Caco-2 (cell line): ENCODE data around the gene ABHD4. TPM values are rescaled to one million over a fixed set of nuclear protein-coding genes. Genes with fewer than 3 reads are reported as not detected.

Experiments used
- BruUV-seq: library from RNA; stranded (reverse); fragments of 400-500 nt; replicated peaks from 2 replicates; lab custom pipeline; 2021; lab: Mats Ljungman, UMichigan
- CTCF ChIA-PET: fragments of 300-600 bp; sonication (Branson Sonifier 250); formaldehyde crosslinking; loops from one replicate; lab custom pipeline; 2022; ENCODE audit warnings: antibody characterized with exemption; lab: Charles Lee
- POLR2A ChIA-PET: fragments of 300-600 bp; sonication (Branson Sonifier 250); formaldehyde crosslinking; loops from one replicate; lab custom pipeline; 2022; ENCODE audit warnings: antibody characterized with exemption; lab: Charles Lee
- DNase-seq, 2 experiments: peaks; one replicate each; pipeline versions ENCODE4 v3.0.0 to v3.0.0-alpha.2; 2020 to 2022
- H3K27me3 ChIP-seq: replicated peaks from 2 replicates; pipeline ENCODE4 v1.6.0; 2011; ENCODE audit warnings: low read length; ENCODE audit not compliant: control insufficient read depth, insufficient read depth
- H3K36me3 ChIP-seq: 2 replicates; pipeline ENCODE4 v1.5.1; 2011; ENCODE audit warnings: low read length; ENCODE audit not compliant: control insufficient read depth, insufficient read depth
- H3K4me1 ChIP-seq: fragments of 250-450 bp; sonication (Bioruptor Pico); 2 replicates; pipeline ENCODE4 v1.5.1; 2020; ENCODE audit warnings: mild to moderate bottlenecking
- H3K4me3 ChIP-seq: 2 replicates; pipeline ENCODE4 v1.5.1; 2011; ENCODE audit warnings: low read depth, mild to moderate bottlenecking, control low read depth, low read length
- H3K9me3 ChIP-seq: fragments of 250-450 bp; sonication (Bioruptor Pico); 2 replicates; pipeline ENCODE4 v1.5.1; 2020; ENCODE audit warnings: mild to moderate bottlenecking, moderate library complexity
- H3K27ac Mint-ChIP-seq: one replicate; pipeline ENCODE4 v1.8.0; 2022; ENCODE audit warnings: mixed read lengths; ENCODE audit not compliant: unreplicated experiment
- H3K27me3 Mint-ChIP-seq: one replicate; pipeline ENCODE4 v1.8.0; 2022; ENCODE audit warnings: mixed read lengths; ENCODE audit not compliant: insufficient read depth, unreplicated experiment
- H3K36me3 Mint-ChIP-seq: one replicate; pipeline ENCODE4 v1.8.0; 2022; ENCODE audit warnings: mild to moderate bottlenecking, mixed read lengths; ENCODE audit not compliant: insufficient read depth, unreplicated experiment
- H3K4me1 Mint-ChIP-seq: one replicate; pipeline ENCODE4 v1.8.0; 2022; ENCODE audit warnings: low read depth, mixed read lengths; ENCODE audit not compliant: unreplicated experiment
- H3K4me3 Mint-ChIP-seq: one replicate; pipeline ENCODE4 v1.8.0; 2022; ENCODE audit warnings: mild to moderate bottlenecking, moderate library complexity, mixed read lengths; ENCODE audit not compliant: unreplicated experiment
- H3K9me3 Mint-ChIP-seq: one replicate; pipeline ENCODE4 v1.8.0; 2022; ENCODE audit warnings: mixed read lengths; ENCODE audit not compliant: unreplicated experiment
- intact Hi-C: fragments of 100-400 bp; cut with micrococcal nuclease; formaldehyde crosslinking; loops from one replicate; pipeline ENCODE4 v1.10.0; 2022; ENCODE audit not compliant: unreplicated experiment
- total RNA-seq: library from RNA; stranded (reverse); gene quantifications from 2 replicates; pipeline ENCODE4 v1.2.3, GENCODE V29; 2022
- TF ChIP-seq, protein P1 (sequence below), 2 experiments: fragments of 200-600 bp in 1 of 2; IDR thresholded peaks; 1 replicate in 1 of 2; 2 replicates in 1 of 2; pipeline versions ENCODE4 v1.5.1 to v1.8.0; 2011 to 2022; ENCODE audit warnings: antibody characterized with exemption in 1 of 2, control low read depth in 1 of 2, inconsistent platforms in 1 of 2, low read depth in 1 of 2, low read length in 1 of 2, mild to moderate bottlenecking in 1 of 2, moderate library complexity in 1 of 2; ENCODE audit not compliant: insufficient read depth in 1 of 2, severe bottlenecking in 1 of 2, unreplicated experiment in 1 of 2

Gene ABHD4
- total RNA-seq, 1 experiment from 2014 or later: 73.5 TPM

DNA sequence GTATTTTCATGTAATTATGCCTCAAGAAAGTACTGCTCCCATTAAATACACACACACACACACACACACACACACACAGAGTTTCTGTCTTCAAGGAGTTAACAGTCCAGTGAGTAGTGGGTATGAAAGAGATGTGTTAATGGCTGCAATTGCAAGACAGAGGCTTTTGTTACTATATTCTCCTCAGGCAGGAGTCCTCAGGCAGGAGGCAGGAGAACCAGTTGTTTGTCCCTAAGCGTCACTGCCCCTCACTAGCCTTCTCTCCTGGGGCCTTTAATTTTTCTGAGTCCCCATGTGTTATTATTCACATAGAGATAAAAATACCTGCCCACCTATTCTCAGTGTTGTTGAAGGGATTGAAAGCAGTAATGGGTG is 40.3 kb upstream of the ABHD4 start:
- TF ChIP-seq, protein P1, sequence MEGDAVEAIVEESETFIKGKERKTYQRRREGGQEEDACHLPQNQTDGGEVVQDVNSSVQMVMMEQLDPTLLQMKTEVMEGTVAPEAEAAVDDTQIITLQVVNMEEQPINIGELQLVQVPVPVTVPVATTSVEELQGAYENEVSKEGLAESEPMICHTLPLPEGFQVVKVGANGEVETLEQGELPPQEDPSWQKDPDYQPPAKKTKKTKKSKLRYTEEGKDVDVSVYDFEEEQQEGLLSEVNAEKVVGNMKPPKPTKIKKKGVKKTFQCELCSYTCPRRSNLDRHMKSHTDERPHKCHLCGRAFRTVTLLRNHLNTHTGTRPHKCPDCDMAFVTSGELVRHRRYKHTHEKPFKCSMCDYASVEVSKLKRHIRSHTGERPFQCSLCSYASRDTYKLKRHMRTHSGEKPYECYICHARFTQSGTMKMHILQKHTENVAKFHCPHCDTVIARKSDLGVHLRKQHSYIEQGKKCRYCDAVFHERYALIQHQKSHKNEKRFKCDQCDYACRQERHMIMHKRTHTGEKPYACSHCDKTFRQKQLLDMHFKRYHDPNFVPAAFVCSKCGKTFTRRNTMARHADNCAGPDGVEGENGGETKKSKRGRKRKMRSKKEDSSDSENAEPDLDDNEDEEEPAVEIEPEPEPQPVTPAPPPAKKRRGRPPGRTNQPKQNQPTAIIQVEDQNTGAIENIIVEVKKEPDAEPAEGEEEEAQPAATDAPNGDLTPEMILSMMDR (IDR thresholded peaks at IDR 0.05; ENCODE audit: insufficient read depth in 1 of 2, low read depth in 1 of 2, low read length in 1 of 2, severe bottlenecking in 1 of 2, unreplicated experiment in 1 of 2): no peak
- Mint-ChIP-seq H3K27me3 (no peaks in the 10 kb centered on the region), H3K9me3 (no peaks in the 10 kb centered on the region), H3K4me3 (peak overlapping the region; percentile 47), H3K36me3 (peaks cover 33% of the 10 kb centered on the region), H3K27ac (peak overlapping the region; percentile 95), H3K4me1 (peaks cover 42% of the 10 kb centered on the region)
- Histone ChIP-seq H3K27me3 (no peaks in the 10 kb centered on the region), H3K36me3 (no peaks in the 10 kb centered on the region), H3K4me1 (peaks cover 61% of the 10 kb centered on the region), H3K9me3 (no peaks in the 10 kb centered on the region), H3K4me3 (no peak overlapping the region)
- ChIA-PET CTCF (interaction anchor here (1.1 to 1.3 kb wide), 2 partner anchors 12 to 95 kb away, joined by 3 to 19 read pairs; no protein-coding TSS in a partner anchor), POLR2A (no interaction called here)
- no peak for DNase-seq
- BruUV-seq: no TSS peak
- intact Hi-C loops: loop anchor here (1.0 to 10.0 kb wide), 7 partner anchors 12 to 499 kb away; partner anchors contain the start of genes CDH24 and OR6J1

DNA sequence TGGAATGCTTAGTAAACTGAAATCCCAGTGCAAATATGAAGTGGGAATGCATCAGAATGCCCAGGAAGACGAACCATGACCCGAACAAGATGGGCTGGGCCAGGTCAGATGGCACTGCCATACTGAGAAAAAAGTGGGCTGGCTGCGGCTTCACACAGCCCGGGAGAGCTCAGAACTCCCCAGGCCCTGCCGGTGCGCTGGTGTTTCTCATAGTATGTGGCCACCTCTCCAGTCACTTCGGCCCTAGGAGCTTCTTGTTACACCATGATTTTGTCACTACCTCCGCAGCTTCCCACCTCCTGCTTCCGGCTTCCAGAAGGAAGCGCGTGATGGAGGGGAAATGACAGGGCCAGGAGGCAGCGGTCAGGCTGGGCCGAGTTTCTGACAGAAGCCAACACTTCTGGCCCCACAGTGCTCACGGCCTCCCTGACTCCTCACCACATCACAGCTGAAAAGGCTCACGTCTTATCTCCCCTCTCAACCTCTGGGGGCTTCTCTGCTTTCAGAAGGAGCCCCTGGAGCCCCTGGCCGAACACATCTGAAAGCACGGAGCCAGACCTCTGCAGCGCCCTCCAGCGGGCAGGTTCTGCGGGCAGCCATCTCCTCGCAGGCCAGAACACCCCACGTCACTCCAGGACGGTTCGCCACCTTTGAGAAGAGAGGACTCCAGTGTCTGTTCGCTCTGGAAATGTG is 39.7 kb upstream of the ABHD4 start:
- no peak for DNase-seq
- no TSS peak for BruUV-seq

DNA sequence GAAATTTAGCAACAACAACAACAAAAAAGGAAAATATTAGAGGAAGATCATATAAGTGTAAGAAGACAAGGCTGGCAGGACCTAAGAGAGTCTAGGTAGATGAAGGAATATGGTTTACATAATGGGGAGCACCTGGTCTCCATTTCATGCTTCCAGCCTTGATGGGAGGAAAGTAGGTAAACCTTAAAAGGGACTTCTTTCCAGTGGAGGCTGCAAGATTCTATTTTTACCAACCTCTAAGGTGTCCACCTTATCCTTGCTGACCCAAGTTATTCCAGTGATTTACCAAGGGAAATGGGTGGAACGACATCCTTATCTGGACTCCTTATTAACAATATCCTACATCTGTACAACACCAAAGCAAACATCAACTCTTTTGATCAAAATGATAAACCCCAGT is 39.1 kb upstream of the ABHD4 start:
- Mint-ChIP-seq H3K4me3 (no peak overlapping the region), H3K36me3 (peaks cover 41% of the 10 kb centered on the region), H3K27me3 (no peaks in the 10 kb centered on the region), H3K27ac (peak overlapping the region; percentile 95), H3K9me3 (no peaks in the 10 kb centered on the region), H3K4me1 (peaks cover 42% of the 10 kb centered on the region)
- no peaks in the 10 kb centered on the region for H3K36me3 ChIP-seq
- intact Hi-C loops: loop anchor here (5.0 to 10.0 kb wide), 2 partner anchors 244 to 498 kb away; partner anchors contain the start of gene CDH24
- peaks cover 73% of the 10 kb centered on the region for H3K4me1 ChIP-seq
- no peak overlapping the region for H3K4me3 ChIP-seq
- H3K27me3 ChIP-seq: no peaks in the 10 kb centered on the region
- TF ChIP-seq, protein P1 (IDR thresholded peaks at IDR 0.05; ENCODE audit: insufficient read depth in 1 of 2, low read depth in 1 of 2, low read length in 1 of 2, severe bottlenecking in 1 of 2, unreplicated experiment in 1 of 2): no peak
- H3K9me3 ChIP-seq: no peaks in the 10 kb centered on the region
- ChIA-PET POLR2A (interaction anchor here (0.6 to 1.2 kb wide), 2 partner anchors 11 to 357 kb away, joined by 3 to 4 read pairs; no protein-coding TSS in a partner anchor), CTCF (interaction anchor here (1.0 to 3.5 kb wide), 5 partner anchors 11 to 129 kb away, joined by 3 to 62 read pairs (median 9); no protein-coding TSS in a partner anchor)
- no TSS peak for BruUV-seq
- DNase-seq: no peak

More for the DNA sequence above, 39.7 kb upstream of the ABHD4 start:
- Mint-ChIP-seq H3K27ac (peak overlapping the region; percentile 95), H3K4me3 (no peak overlapping the region), H3K27me3 (no peaks in the 10 kb centered on the region), H3K4me1 (peaks cover 42% of the 10 kb centered on the region), H3K36me3 (peaks cover 34% of the 10 kb centered on the region), H3K9me3 (no peaks in the 10 kb centered on the region)
- H3K4me1 ChIP-seq: peaks cover 66% of the 10 kb centered on the region
- no peaks in the 10 kb centered on the region for H3K9me3 ChIP-seq
- POLR2A ChIA-PET: no interaction called here
- intact Hi-C loops: loop anchor here (5.0 to 10.0 kb wide), 2 partner anchors 244 to 499 kb away; partner anchors contain the start of gene CDH24
- H3K4me3 ChIP-seq: no peak overlapping the region
- no peaks in the 10 kb centered on the region for H3K36me3 ChIP-seq
- H3K27me3 ChIP-seq: no peaks in the 10 kb centered on the region
- CTCF ChIA-PET: interaction anchor here (1.1 to 1.6 kb wide), 3 partner anchors 12 to 94 kb away, joined by 3 to 19 read pairs (median 3); no protein-coding TSS in a partner anchor
- TF ChIP-seq, protein P1 (IDR thresholded peaks at IDR 0.05; ENCODE audit: insufficient read depth in 1 of 2, low read depth in 1 of 2, low read length in 1 of 2, severe bottlenecking in 1 of 2, unreplicated experiment in 1 of 2): no peak
